Liver (tissue), 9 donors: ENCODE results near the gene GLYATL3. TPM values are rescaled to one million over a fixed set of nuclear protein-coding genes. Genes with fewer than 3 reads are reported as not detected.

ENCODE experiments used
- DNase-seq: peaks from one replicate; pipeline ENCODE4 v3.0.0-alpha.2; 2017; ENCODE audit warnings: low spot score
- H3K27ac ChIP-seq, 2 donors: one replicate each; pipeline ENCODE4 v1.7.0; 2013; ENCODE audit warnings: inconsistent platforms in 2 of 2, low read length in 2 of 2, control low read depth in 1 of 2, low read depth in 1 of 2, mild to moderate bottlenecking in 1 of 2
- H3K27me3 ChIP-seq, 4 donors: one replicate each; pipeline versions ENCODE4 v1.6.1 to v1.7.0; 2013; ENCODE audit warnings: low read length in 3 of 4, inconsistent platforms in 1 of 4, mild to moderate bottlenecking in 1 of 4, moderate library complexity in 1 of 4; ENCODE audit not compliant: control insufficient read depth in 4 of 4, insufficient read depth in 4 of 4
- H3K36me3 ChIP-seq, 4 donors: one replicate each; pipeline versions ENCODE4 v1.6.1 to v1.7.0; 2013; ENCODE audit warnings: low read length in 3 of 4, mild to moderate bottlenecking in 3 of 4, low read depth in 1 of 4, moderate library complexity in 1 of 4; ENCODE audit not compliant: control insufficient read depth in 4 of 4, insufficient read depth in 3 of 4
- H3K4me1 ChIP-seq, 4 donors: one replicate each; pipeline versions ENCODE4 v1.6.1 to v1.7.0; 2013; ENCODE audit warnings: low read length in 3 of 4, mild to moderate bottlenecking in 3 of 4, moderate library complexity in 1 of 4; ENCODE audit not compliant: control insufficient read depth in 4 of 4, insufficient read depth in 4 of 4
- H3K4me3 ChIP-seq, 3 donors: one replicate each; pipeline versions ENCODE4 v1.6.1 to v1.7.0; 2013; ENCODE audit warnings: low read length in 3 of 3, control low read depth in 1 of 3, low read depth in 1 of 3, mild to moderate bottlenecking in 1 of 3
- H3K9ac ChIP-seq, 2 donors: one replicate each; pipeline ENCODE4 v1.7.0; 2013; ENCODE audit warnings: low read length in 2 of 2, mild to moderate bottlenecking in 2 of 2, moderate library complexity in 2 of 2, control low read depth in 1 of 2, low read depth in 1 of 2
- H3K9me3 ChIP-seq, 4 donors: one replicate each; pipeline versions ENCODE4 v1.6.1 to v1.7.0; 2013; ENCODE audit warnings: low read length in 3 of 4; ENCODE audit not compliant: control insufficient read depth in 4 of 4
- EGR1 ChIP-seq, 2 donors: IDR thresholded peaks; 2 replicates each; pipeline ENCODE4 v1.6.1; 2016 to 2018; ENCODE audit warnings: antibody characterized with exemption in 2 of 2, low read depth in 2 of 2
- FOXA1 ChIP-seq: IDR thresholded peaks from 2 replicates; pipeline ENCODE4 v1.6.1; 2016; ENCODE audit warnings: antibody characterized with exemption
- FOXA2 ChIP-seq: IDR thresholded peaks from 2 replicates; pipeline ENCODE4 v1.6.1; 2016; ENCODE audit warnings: antibody characterized with exemption
- GABPA ChIP-seq, 2 donors: IDR thresholded peaks in 1 of 2; conservative IDR thresholded peaks in 1 of 2; 2 replicates each; pipeline ENCODE4 v1.6.1; 2016; ENCODE audit warnings: antibody characterized with exemption in 2 of 2, mild to moderate bottlenecking in 1 of 2, moderate library complexity in 1 of 2
- HNF4A ChIP-seq, 2 donors: conservative IDR thresholded peaks; 2 replicates each; pipeline ENCODE4 v1.6.1; 2016; ENCODE audit warnings: antibody characterized with exemption in 2 of 2, mild to moderate bottlenecking in 2 of 2
- HNF4G ChIP-seq: IDR thresholded peaks from 2 replicates; pipeline ENCODE4 v1.6.1; 2016; ENCODE audit warnings: antibody characterized with exemption
- JUND ChIP-seq, 2 donors: IDR thresholded peaks; 2 replicates each; pipeline ENCODE4 v1.6.1; 2016; ENCODE audit warnings: antibody characterized with exemption in 2 of 2
- NR2F2 ChIP-seq: IDR thresholded peaks from 2 replicates; pipeline ENCODE4 v1.6.1; 2016; ENCODE audit warnings: antibody characterized with exemption
- RAD21 ChIP-seq, 2 donors: IDR thresholded peaks; 2 replicates each; pipeline ENCODE4 v1.6.1; 2016; ENCODE audit warnings: antibody characterized with exemption in 2 of 2, mild to moderate bottlenecking in 2 of 2
- RXRA ChIP-seq, 2 donors: IDR thresholded peaks; 2 replicates each; pipeline ENCODE4 v1.6.1; 2017 to 2018; ENCODE audit warnings: antibody characterized with exemption in 2 of 2, mild to moderate bottlenecking in 1 of 2
- SP1 ChIP-seq: IDR thresholded peaks from 2 replicates; pipeline ENCODE4 v1.6.1; 2018; ENCODE audit warnings: antibody characterized with exemption, mild to moderate bottlenecking
- TAF1 ChIP-seq: conservative IDR thresholded peaks from 2 replicates; pipeline ENCODE4 v1.6.1; 2016; ENCODE audit warnings: antibody characterized with exemption, mild to moderate bottlenecking
- YY1 ChIP-seq: IDR thresholded peaks from 2 replicates; pipeline ENCODE4 v1.6.1; 2016; ENCODE audit warnings: antibody characterized with exemption, mild to moderate bottlenecking
- WGBS: extraction: QIAGEN DNeasy Blood & Tissue Kit; methylation state at CpG from one replicate; pipeline ENCODE4 v1.1.7; 2013; 5-methylcytosine and 5-hydroxymethylcytosine counted together
- polyA plus RNA-seq, 2 donors: library from polyadenylated mRNA; stranded (reverse) in 1 of 2; unstranded in 1 of 2; fragments of 200-250 nt in 1 of 2; fragments of >200 nt in 1 of 2; fragmentation: Nextera tagmentation in 1 of 2; extraction: Ambion mirVana in 1 of 2; gene quantifications; one replicate each; pipeline versions ENCODE4 v1.2.1 to v1.2.3, GENCODE V29; 2013 to 2015
- total RNA-seq, 2 donors: library from RNA; depleted of rRNA; stranded (reverse); fragments of >200 nt; gene quantifications; one replicate each; pipeline ENCODE4 v1.2.3, GENCODE V29; 2014
- TF ChIP-seq, protein P1 (sequence below): IDR thresholded peaks from 2 replicates; pipeline ENCODE4 v1.6.1; 2016; ENCODE audit warnings: antibody characterized with exemption
- TF ChIP-seq, protein P2 (sequence below): IDR thresholded peaks from 2 replicates; pipeline ENCODE4 v1.6.1; 2016; ENCODE audit warnings: antibody characterized with exemption
- TF ChIP-seq, protein P3 (sequence below): IDR thresholded peaks from 2 replicates; pipeline ENCODE4 v1.6.1; 2016; ENCODE audit warnings: antibody characterized with exemption, mild to moderate bottlenecking
- TF ChIP-seq, protein P4 (sequence below): fragments of 150-350 bp; IDR thresholded peaks from 2 replicates; pipeline ENCODE4 v1.5.1; 2017; ENCODE audit warnings: improper control_type of control experiment, low read depth, low read length; ENCODE audit not compliant: missing input control
- TF ChIP-seq, protein P5 (sequence below): IDR thresholded peaks from 2 replicates; pipeline ENCODE4 v1.6.1; 2016; ENCODE audit warnings: antibody characterized with exemption
- donor health status: healthy.
- donor health status: healthy.
- donor health status: healthy.
- donor health status: healthy.
- donor health status: healthy.

The GLYATL3 gene
- total and polyA plus RNA-seq, 4 donors = 0.09 TPM; not detected in 3

DNA sequence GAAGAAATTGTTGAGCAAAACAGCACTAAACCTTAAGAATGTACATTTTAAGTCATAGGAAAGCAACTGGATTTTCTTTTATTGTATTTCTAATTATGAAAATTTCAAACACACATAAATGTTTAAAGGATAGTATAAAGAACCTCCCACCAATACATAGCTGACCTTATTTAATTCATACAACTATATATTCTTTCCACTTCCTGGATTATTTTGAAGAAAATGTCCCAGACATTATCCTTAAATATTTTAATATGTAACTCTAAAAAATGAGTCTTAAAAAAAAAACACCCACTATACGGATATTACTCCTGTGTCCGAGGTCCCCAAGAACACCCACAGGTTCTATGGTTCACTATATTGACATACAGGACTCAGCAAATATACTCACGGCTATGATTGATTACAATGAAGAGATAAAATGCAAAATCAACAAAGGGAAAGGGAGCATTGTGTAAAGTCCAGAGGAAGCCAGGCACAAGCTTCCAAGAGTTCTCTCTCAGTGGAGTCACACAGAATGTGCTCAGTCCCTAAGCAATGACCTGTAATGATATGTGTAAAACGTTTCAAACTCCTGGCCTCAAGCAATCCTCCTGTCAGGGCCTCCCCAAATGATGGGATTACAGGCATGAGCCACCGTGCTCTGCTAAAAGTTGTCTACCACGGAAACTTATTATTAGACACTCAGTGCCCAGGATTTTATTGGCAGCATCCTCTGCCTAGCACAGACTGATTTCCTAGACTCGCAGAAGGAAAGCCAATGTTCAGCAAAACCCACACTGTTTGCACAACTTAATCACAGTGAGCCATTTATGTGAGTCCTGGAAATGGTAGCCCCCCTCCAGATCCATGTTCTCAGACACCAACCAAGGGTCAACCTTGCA, 23.2 kb downstream of the GLYATL3 start (continued):
- TF ChIP-seq, protein P1, sequence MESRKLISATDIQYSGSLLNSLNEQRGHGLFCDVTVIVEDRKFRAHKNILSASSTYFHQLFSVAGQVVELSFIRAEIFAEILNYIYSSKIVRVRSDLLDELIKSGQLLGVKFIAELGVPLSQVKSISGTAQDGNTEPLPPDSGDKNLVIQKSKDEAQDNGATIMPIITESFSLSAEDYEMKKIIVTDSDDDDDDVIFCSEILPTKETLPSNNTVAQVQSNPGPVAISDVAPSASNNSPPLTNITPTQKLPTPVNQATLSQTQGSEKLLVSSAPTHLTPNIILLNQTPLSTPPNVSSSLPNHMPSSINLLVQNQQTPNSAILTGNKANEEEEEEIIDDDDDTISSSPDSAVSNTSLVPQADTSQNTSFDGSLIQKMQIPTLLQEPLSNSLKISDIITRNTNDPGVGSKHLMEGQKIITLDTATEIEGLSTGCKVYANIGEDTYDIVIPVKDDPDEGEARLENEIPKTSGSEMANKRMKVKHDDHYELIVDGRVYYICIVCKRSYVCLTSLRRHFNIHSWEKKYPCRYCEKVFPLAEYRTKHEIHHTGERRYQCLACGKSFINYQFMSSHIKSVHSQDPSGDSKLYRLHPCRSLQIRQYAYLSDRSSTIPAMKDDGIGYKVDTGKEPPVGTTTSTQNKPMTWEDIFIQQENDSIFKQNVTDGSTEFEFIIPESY = peak; percentile 81
- TF ChIP-seq YY1 (peak; percentile 56), GABPA (IDR thresholded peaks at IDR 0.05 in 1 of 2, conservative IDR thresholded peaks at IDR 0.05 in 1 of 2) (no peak), JUND (IDR thresholded peaks at IDR 0.05) (peak; percentile 62 to 65), TAF1 (peak; percentile 57), FOXA2 (peak; percentile 99)
- TF ChIP-seq, protein P2, sequence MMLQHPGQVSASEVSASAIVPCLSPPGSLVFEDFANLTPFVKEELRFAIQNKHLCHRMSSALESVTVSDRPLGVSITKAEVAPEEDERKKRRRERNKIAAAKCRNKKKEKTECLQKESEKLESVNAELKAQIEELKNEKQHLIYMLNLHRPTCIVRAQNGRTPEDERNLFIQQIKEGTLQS = no peak

DNA sequence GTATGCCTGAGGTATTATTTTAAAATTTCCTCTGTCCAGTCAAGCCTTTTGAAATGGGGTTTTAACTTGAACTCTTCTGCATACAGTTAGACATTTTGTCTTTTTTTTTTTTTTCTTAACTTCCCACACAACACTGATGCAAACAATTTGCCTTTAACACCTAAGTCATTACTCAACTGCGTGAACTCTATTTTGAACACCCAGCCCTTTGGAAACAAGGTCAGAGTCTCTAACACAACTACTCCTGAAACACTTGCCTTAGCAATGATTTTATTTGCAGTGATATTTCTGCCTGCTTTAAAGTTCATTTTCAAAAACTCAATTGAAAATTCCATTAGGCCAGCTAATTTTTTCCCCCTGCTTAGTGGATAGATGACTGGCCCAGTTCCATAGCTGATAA, 24.2 kb downstream of the GLYATL3 start:
- WGBS = 39% methylated on average over 1 of the region's 1 CpG
- no peak overlapping the region for H3K9ac ChIP-seq
- TF ChIP-seq RXRA (IDR thresholded peaks at IDR 0.05) (peak; percentile 76 to 81), EGR1 (IDR thresholded peaks at IDR 0.05; ENCODE audit: low read depth in 2 of 2) (peak in 1 of 2 donors; percentile 41), NR2F2 (no peak), RAD21 (IDR thresholded peaks at IDR 0.05) (peak; percentile 11 to 24), JUND (IDR thresholded peaks at IDR 0.05) (peak; percentile 30 to 84), SP1 (peak; percentile 73), HNF4A (conservative IDR thresholded peaks at IDR 0.05) (peak; percentile 95), GABPA (IDR thresholded peaks at IDR 0.05 in 1 of 2, conservative IDR thresholded peaks at IDR 0.05 in 1 of 2) (no peak), FOXA1 (no peak), TAF1 (no peak), YY1 (no peak), HNF4G (peak; percentile 76), FOXA2 (peak; percentile 11)
- TF ChIP-seq, protein P3, sequence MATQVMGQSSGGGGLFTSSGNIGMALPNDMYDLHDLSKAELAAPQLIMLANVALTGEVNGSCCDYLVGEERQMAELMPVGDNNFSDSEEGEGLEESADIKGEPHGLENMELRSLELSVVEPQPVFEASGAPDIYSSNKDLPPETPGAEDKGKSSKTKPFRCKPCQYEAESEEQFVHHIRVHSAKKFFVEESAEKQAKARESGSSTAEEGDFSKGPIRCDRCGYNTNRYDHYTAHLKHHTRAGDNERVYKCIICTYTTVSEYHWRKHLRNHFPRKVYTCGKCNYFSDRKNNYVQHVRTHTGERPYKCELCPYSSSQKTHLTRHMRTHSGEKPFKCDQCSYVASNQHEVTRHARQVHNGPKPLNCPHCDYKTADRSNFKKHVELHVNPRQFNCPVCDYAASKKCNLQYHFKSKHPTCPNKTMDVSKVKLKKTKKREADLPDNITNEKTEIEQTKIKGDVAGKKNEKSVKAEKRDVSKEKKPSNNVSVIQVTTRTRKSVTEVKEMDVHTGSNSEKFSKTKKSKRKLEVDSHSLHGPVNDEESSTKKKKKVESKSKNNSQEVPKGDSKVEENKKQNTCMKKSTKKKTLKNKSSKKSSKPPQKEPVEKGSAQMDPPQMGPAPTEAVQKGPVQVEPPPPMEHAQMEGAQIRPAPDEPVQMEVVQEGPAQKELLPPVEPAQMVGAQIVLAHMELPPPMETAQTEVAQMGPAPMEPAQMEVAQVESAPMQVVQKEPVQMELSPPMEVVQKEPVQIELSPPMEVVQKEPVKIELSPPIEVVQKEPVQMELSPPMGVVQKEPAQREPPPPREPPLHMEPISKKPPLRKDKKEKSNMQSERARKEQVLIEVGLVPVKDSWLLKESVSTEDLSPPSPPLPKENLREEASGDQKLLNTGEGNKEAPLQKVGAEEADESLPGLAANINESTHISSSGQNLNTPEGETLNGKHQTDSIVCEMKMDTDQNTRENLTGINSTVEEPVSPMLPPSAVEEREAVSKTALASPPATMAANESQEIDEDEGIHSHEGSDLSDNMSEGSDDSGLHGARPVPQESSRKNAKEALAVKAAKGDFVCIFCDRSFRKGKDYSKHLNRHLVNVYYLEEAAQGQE = no peak
- TF ChIP-seq, protein P2 = peak; percentile 39
- TF ChIP-seq, protein P4, sequence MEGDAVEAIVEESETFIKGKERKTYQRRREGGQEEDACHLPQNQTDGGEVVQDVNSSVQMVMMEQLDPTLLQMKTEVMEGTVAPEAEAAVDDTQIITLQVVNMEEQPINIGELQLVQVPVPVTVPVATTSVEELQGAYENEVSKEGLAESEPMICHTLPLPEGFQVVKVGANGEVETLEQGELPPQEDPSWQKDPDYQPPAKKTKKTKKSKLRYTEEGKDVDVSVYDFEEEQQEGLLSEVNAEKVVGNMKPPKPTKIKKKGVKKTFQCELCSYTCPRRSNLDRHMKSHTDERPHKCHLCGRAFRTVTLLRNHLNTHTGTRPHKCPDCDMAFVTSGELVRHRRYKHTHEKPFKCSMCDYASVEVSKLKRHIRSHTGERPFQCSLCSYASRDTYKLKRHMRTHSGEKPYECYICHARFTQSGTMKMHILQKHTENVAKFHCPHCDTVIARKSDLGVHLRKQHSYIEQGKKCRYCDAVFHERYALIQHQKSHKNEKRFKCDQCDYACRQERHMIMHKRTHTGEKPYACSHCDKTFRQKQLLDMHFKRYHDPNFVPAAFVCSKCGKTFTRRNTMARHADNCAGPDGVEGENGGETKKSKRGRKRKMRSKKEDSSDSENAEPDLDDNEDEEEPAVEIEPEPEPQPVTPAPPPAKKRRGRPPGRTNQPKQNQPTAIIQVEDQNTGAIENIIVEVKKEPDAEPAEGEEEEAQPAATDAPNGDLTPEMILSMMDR = no peak
- TF ChIP-seq, protein P1 = peak; percentile 50
- TF ChIP-seq, protein P5, sequence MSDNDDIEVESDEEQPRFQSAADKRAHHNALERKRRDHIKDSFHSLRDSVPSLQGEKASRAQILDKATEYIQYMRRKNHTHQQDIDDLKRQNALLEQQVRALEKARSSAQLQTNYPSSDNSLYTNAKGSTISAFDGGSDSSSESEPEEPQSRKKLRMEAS = peak; percentile 31
- H3K4me1 ChIP-seq = peaks cover 12 to 56% (median 50%) of the 10 kb centered on the region in 4 donors
- H3K4me3 ChIP-seq = no peak overlapping the region
- H3K27ac ChIP-seq = peak overlapping the region in 1 of 2 donors; percentile 57
- H3K9me3 ChIP-seq = no peaks in the 10 kb centered on the region
- DNase-seq = no peak
- no peaks in the 10 kb centered on the region for H3K27me3 ChIP-seq
- no peaks in the 10 kb centered on the region for H3K36me3 ChIP-seq
